Activated T-cell treated with anti-CD3 and anti-CD28 coated beads for 1 hour (primary cell): ENCODE data around the gene NKX2-8.
"Not testable (repeated sequence)": the region's sequence is repeated elsewhere in the genome, so short reads cannot be mapped to it uniquely, and the experiment has no call there.

Experiments
- DNase-seq: peaks from one replicate; pipeline ENCODE4 v3.0.0-alpha.2; 2020; ENCODE audit warnings: low read depth

NKX2-8 gene

GRCh38 chr14:36580141-36580855 lies 2.1 kb downstream of the NKX2-8 start:
- DNase-seq: no peak

GRCh38 chr14:36579573-36580140 lies 2.8 kb downstream of the NKX2-8 start:
- no peak for DNase-seq

GRCh38 chr14:36579001-36579555 lies 3.3 kb downstream of the NKX2-8 start:
- no peak for DNase-seq

- no peak for DNase-seq
Observed at GRCh38 chr14:36570065-36570464, 12.3 kb downstream of the NKX2-8 start.

GRCh38 chr14:36556811-36557433 lies 25.5 kb downstream of the NKX2-8 start:
- no peak for DNase-seq

- DNase-seq: no peak
Observed at GRCh38 chr14:36555998-36556743, 26.2 kb downstream of the NKX2-8 start.

GRCh38 chr14:36553656-36554260 lies 28.7 kb downstream of the NKX2-8 start:
- no peak for DNase-seq

GRCh38 chr14:36550899-36551298 lies 31.5 kb downstream of the NKX2-8 start:
- DNase-seq: no peak

- DNase-seq: not testable (repeated sequence)
Observed at GRCh38 chr14:36544280-36544679, 38.1 kb downstream of the NKX2-8 start.

- DNase-seq: no peak
Observed at GRCh38 chr14:36538051-36538450, 44.4 kb downstream of the NKX2-8 start.
